ENCODE results near the gene CACNA1G.

DNA sequence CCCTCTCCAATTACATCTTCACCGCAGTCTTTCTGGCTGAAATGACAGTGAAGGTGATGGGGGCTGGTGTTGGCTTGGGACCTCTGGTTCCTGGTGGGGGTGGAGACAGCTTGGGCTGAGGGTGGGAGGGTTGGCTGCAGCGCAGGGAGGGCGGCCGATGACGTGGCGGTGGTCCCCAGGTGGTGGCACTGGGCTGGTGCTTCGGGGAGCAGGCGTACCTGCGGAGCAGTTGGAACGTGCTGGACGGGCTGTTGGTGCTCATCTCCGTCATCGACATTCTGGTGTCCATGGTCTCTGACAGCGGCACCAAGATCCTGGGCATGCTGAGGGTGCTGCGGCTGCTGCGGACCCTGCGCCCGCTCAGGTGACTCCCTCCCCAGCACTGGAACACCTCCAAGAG, 42.3 kb downstream of the CACNA1G start:
- TF ChIP-seq EZH2 (IDR thresholded peaks at IDR 0.05; ENCODE audit: borderline replicate concordance, low read depth, low read length, severe bottlenecking) (no peak), POLR2A (IDR thresholded peaks at IDR 0.05; ENCODE audit: low read depth, low read length) (no peak), POLR2AphosphoS5 (IDR thresholded peaks at IDR 0.05; ENCODE audit: insufficient read depth, low read depth, low read length) (no peak)

Measured in endothelial cell of umbilical vein (primary cell).